Right lobe of liver (tissue), 6 donors: ENCODE measurements around the gene ZDHHC7. TPM values are rescaled to one million over a fixed set of nuclear protein-coding genes. Genes with fewer than 3 reads are reported as not detected.

Experiments
- ATAC-seq, 4 donors: fragments of 200-7000 bp; cut with Tn5 transposase; one replicate each; pipeline ENCODE4 v1.9.1; 2020; ENCODE audit warnings: mild to moderate bottlenecking in 4 of 4, moderate library complexity in 4 of 4
- DNase-seq, 3 donors: peaks; one replicate each; pipeline ENCODE4 v3.0.0-alpha.2; 2020
- H3K27ac ChIP-seq, 3 donors: fragments of 200-600 bp; one replicate each; pipeline ENCODE4 v1.8.0; 2022
- H3K27me3 ChIP-seq, 2 donors: fragments of 200-600 bp; one replicate each; pipeline ENCODE4 v1.8.0; 2022
- H3K36me3 ChIP-seq, 4 donors: fragments of 200-600 bp; sonication (generic) in 1 of 4; one replicate each; pipeline versions ENCODE4 v1.5.1 to v1.8.0; 2017 to 2022; ENCODE audit warnings: control low read depth in 1 of 4
- H3K4me1 ChIP-seq, 4 donors: fragments of 200-600 bp; sonication (generic) in 1 of 4; one replicate each; pipeline versions ENCODE4 v1.5.1 to v1.8.0; 2017 to 2022; ENCODE audit warnings: control low read depth in 1 of 4
- H3K4me3 ChIP-seq, 3 donors: fragments of 200-600 bp; one replicate each; pipeline ENCODE4 v1.8.0; 2022
- H3K9me3 ChIP-seq, 4 donors: fragments of 200-600 bp; sonication (generic) in 1 of 4; one replicate each; pipeline versions ENCODE4 v1.5.1 to v1.8.0; 2017 to 2022; ENCODE audit warnings: control low read depth in 1 of 4
- CTCF ChIP-seq, 4 donors: fragments of 200-600 bp in 3 of 4; fragments of 450-650 bp in 1 of 4; IDR thresholded peaks; one replicate each; pipeline versions ENCODE4 v1.5.1 to v1.8.0; 2016 to 2022; ENCODE audit warnings: antibody characterized with exemption in 4 of 4, mild to moderate bottlenecking in 2 of 4
- POLR2A ChIP-seq: fragments of 450-650 bp; IDR thresholded peaks from one replicate; pipeline ENCODE4 v1.6.1; 2017; ENCODE audit warnings: antibody characterized with exemption, mild to moderate bottlenecking
- WGBS: methylation state at CpG from one replicate; pipeline ENCODE4 v1.1.6; 2018; ENCODE audit warnings: low coverage, low lambda C conversion rate; ENCODE audit not compliant: insufficient coverage; ENCODE audit errors: missing lambda C conversion rate; 5-methylcytosine and 5-hydroxymethylcytosine counted together
- intact Hi-C, 2 donors: fragments of 100-400 bp; cut with DNase I; formaldehyde crosslinking; loops; one replicate each; pipeline versions ENCODE4 v1.11.2 to v1.14.1; 2022
- total RNA-seq, 6 experiments: library from RNA; depleted of rRNA in 2 of 6; stranded (reverse); fragments of >200 nt in 2 of 6; fragmentation: NEBNext Ultra II Directional in 3 of 6; extraction: Animal tissue kit (Norgen Biotek cat#: 25700) in 3 of 6; gene quantifications; one replicate each; pipeline versions ENCODE4 v1.1.0 to v1.2.4, GENCODE V29; 2016 to 2023
- donor health status: DM: no; HTN: yes; CAD: no.
- donor health status: DM: no; HTN: no; CAD: no.
- donor health status: DM: no; HTN: no; CAD: no.
- donor health status: DM: no; HTN: yes; CAD: no.
- donor health status: DM: no; HTN: yes; CAD: no.

The ZDHHC7 gene
- total RNA-seq, 6 experiments from 2014 or later, result 10.7 to 27.5 (median 19.0) TPM

DNA sequence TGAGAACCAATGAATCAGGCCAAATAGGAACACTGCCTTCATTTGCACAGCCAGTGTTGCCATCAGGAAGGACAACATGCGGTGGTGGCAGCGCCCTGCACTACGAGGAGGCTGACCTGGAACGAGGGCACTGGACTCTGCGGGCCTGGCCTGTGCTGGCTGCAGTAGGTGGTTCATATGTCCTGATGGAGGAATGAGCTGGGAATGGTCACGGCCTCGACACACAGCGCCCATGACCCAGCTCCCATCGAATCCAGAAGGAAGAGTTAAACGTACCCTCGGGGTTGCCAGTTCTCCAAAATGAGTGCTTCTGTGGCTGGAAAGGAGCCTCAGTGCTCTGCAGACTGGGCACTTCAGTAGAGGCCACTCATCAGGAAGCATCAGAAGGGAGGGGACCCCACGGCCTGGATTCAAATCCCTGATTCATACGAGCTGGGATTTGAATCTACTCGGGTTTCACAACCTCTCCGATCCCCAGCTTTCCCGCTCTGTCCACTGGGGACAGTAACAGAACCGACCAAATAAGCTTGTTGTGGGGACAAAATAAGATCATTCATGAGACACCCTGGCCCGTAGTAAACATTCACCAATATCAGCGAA is 85.5 kb downstream of the ZDHHC7 start:
- 94% methylated on average over 7 of the region's 19 CpGs for WGBS
- Histone ChIP-seq H3K4me1 (peaks cover 0 to 11% (median 4%) of the 10 kb centered on the region in 4 donors), H3K4me3 (no peak overlapping the region), H3K27me3 (no peaks in the 10 kb centered on the region), H3K27ac (no peak overlapping the region), H3K36me3 (no peaks in the 10 kb centered on the region), H3K9me3 (no peaks in the 10 kb centered on the region)
- DNase-seq, result peak in 1 of 3 donors; percentile 44
- intact Hi-C loops, result loop anchor here in 1 of 2 donors (5.0 kb wide), 1 partner anchor 36 kb away; no protein-coding TSS in a partner anchor
- TF ChIP-seq POLR2A (no peak), CTCF (IDR thresholded peaks at IDR 0.05) (no peak)
- no peak for ATAC-seq

GRCh38 chr16:84925092-84925772 is 86.1 kb downstream of the ZDHHC7 start:
- peak; percentile 67 to 81 (median 77) for ATAC-seq

DNA sequence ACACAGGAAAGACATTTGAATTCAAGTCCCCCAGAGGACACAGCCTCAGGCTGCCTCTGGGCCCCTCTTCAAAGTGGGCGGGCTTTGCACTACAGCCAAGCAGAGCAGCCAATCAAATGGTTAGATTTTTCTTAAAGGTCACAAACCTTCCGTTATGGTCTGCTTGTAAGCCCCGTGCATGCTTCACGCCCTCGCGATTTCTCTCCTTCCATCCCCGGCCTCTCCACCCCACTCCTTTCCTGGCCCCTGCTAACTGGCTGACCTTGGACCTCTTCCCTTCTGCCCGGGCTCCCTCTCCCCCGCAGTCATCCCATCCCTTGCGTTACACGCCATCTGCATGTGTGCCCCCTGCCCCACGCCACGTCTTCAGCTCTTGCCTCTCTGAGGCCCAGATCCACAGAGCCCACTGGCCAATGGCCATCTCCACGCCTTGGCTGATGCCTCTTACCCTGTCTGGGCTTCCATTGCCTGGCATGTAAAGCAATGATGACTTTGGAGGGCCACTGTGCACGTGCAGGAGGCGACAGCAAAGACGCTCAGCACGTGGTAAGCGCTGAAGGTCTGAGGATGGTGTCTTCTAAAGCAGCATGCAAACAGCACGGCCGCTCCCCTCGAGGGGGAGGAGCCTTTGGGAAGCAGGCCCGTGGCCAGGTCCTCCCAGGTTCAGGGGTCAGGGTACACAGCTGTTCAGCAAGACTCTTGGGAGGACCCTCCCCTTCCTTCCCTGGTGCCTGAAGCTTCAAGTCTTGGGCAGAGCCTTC is 86.8 kb downstream of the ZDHHC7 start:
- Histone ChIP-seq H3K27ac (no peak overlapping the region), H3K27me3 (no peaks in the 10 kb centered on the region), H3K4me3 (no peak overlapping the region), H3K36me3 (no peaks in the 10 kb centered on the region), H3K9me3 (no peaks in the 10 kb centered on the region), H3K4me1 (peaks cover 0 to 11% (median 4%) of the 10 kb centered on the region in 4 donors)
- WGBS, result 67% methylated on average over 16 of the region's 23 CpGs
- DNase-seq, result peak; percentile 50 to 79 (median 70)
- TF ChIP-seq CTCF (IDR thresholded peaks at IDR 0.05) (no peak), POLR2A (no peak)
- ATAC-seq, result peak; percentile 59 to 75 (median 62)
- intact Hi-C loops, result loop anchor here in 1 of 2 donors (5.0 kb wide), 1 partner anchor 38 kb away; no protein-coding TSS in a partner anchor

More at GRCh38 chr16:84925092-84925772, 86.1 kb downstream of the ZDHHC7 start:
- TF ChIP-seq CTCF (IDR thresholded peaks at IDR 0.05) (peak; percentile 88 to 97 (median 94)), POLR2A (no peak)
- Histone ChIP-seq H3K4me3 (no peak overlapping the region), H3K27ac (no peak overlapping the region), H3K36me3 (no peaks in the 10 kb centered on the region), H3K9me3 (no peaks in the 10 kb centered on the region), H3K27me3 (no peaks in the 10 kb centered on the region), H3K4me1 (peaks cover 0 to 11% (median 4%) of the 10 kb centered on the region in 4 donors)
- WGBS, result no CpG with 5 or more reads among the region's 11 CpGs
- peak; percentile 70 to 78 (median 75) for DNase-seq
- intact Hi-C loops, result loop anchor here in 1 of 2 donors (5.0 kb wide), 1 partner anchor 37 kb away; no protein-coding TSS in a partner anchor

Other genes starting within 250 kb of the ZDHHC7 start
- 10 to 100 TPM in 3 of 6 experiments, 1 to 10 TPM in 3; 2.9 to 14.8 (median 8.9) TPM for gene CRISPLD2, start 191.6 kb downstream of the ZDHHC7 start, total RNA-seq
- gene KIAA0513, start 16.3 kb upstream of the ZDHHC7 start, total RNA-seq, result 1 to 10 TPM; 2.6 to 7.4 (median 4.7) TPM
- gene CIBAR2, start 100.9 kb upstream of the ZDHHC7 start, total RNA-seq, result not detected